Measurements from ENCODE around the gene KATNA1. TPM values are rescaled to one million over a fixed set of nuclear protein-coding genes. Genes with fewer than 3 reads are reported as not detected.
A peak's percentile ranks its signal among the peaks of the same experiment; 100 is the strongest.

The KATNA1 gene
- total RNA-seq, 2 experiments from 2014 or later = 27.2 to 28.6 TPM

DNA sequence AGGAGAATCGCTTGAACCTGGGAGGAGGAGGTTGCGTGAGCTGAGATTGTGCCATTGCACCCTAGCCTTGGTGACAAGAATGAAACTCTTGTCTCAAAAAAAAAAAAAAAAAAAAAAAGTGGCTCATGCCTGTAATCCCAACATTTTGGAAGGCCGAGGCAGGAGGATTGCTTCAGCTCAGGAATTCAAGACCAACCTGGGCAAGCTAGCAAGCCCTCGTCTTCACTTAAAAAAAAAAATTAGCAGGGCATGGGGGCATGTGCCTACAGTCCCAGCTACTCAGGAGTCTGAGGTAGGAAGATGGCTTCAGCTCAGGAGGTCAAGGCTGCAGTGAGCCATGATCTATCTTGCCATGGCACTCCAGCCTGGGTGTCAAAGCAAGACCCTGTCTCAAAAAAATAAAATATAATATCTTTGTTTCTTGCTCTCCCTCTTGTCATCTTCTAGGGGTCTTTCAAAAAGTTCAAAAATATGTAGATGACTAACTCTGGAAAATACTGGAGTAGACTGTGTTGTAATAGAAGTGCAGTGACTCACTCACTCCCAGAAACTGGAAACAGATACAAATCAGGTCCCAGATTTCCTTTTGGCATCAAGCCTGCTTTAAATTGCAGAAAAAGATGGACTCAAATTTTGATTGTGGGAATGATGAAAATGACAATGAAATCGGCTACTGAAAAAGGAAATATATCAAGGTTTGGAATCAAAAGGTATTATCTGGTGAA, 85.1 kb downstream of the KATNA1 start:
- POLR2A ChIA-PET = interaction anchor here (0.9 to 2.9 kb wide), 2 partner anchors 17 to 18 kb away, joined by 3 to 18 read pairs; partner anchors contain the start of gene PPIL4
- H3K4me1 Mint-ChIP-seq (ENCODE audit: low read depth) = peaks cover 24% of the 10 kb centered on the region
- H3K36me3 Mint-ChIP-seq (ENCODE audit: low read depth) = no peaks in the 10 kb centered on the region
- DNase-seq = no peak
- no peak overlapping the region for H3K27ac Mint-ChIP-seq
- no peak for ATAC-seq
- CTCF ChIA-PET = interaction anchor here (0.8 to 3.6 kb wide), 3 partner anchors 13 to 17 kb away, joined by 3 to 16 read pairs (median 11); partner anchors contain the start of gene PPIL4
- H3K27me3 Mint-ChIP-seq (ENCODE audit: low read depth) = peaks cover 14% of the 10 kb centered on the region
- no peak overlapping the region for H3K4me3 Mint-ChIP-seq
- no peaks in the 10 kb centered on the region for H3K9me3 Mint-ChIP-seq (ENCODE audit: insufficient read depth)

DNA sequence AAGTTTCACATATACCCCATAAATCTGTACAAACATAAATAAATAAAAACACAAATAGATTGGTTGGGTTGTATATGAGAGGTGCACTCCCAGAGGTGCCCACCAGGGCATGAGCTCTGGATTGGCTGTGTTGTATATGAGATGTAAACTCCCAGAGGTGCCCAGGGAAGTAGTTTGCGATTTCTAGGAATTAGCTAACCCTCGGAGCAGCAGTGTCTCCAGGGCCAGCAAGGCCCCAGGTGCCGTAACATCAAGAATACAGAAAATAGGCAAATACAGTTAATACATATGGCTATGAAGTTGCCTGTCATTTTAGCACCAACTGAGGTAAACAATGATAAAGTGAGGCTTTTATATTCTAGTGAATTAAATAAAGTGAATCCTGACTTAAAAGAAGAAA, 87.8 kb downstream of the KATNA1 start:
- ChIA-PET POLR2A (no interaction called here), CTCF (interaction anchor here (1.0 to 3.6 kb wide), 6 partner anchors 10 to 37 kb away, joined by 4 to 21 read pairs (median 5); partner anchors contain the start of gene PPIL4)
- ATAC-seq (peak; percentile 28), DNase-seq (peak; percentile 36)
- Mint-ChIP-seq H3K27ac (no peak overlapping the region), H3K27me3 (ENCODE audit: low read depth) (peaks cover 31% of the 10 kb centered on the region), H3K4me1 (ENCODE audit: low read depth) (peaks cover 7% of the 10 kb centered on the region), H3K9me3 (ENCODE audit: insufficient read depth) (no peaks in the 10 kb centered on the region), H3K4me3 (no peak overlapping the region), H3K36me3 (ENCODE audit: low read depth) (no peaks in the 10 kb centered on the region)

DNA sequence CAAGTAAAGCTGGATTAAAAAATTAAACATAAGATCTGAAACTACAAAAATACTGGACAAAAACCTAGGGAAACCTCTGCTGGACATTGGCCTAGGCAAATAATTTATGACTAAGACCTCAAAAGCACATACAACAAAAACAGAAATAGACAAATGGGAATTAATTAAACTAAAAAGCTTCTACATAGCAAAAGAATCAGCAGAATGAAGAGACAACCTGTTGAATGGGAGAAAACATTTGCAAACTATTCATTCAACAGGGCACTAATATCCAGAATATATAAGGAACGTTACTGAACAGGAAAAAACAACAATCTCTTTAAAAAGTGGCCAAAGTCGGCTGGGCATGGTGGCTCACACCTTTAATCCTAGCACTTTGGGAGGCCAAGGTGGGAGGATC, 89.1 kb downstream of the KATNA1 start:
- H3K27ac Mint-ChIP-seq = no peak overlapping the region
- H3K9me3 Mint-ChIP-seq (ENCODE audit: insufficient read depth) = no peaks in the 10 kb centered on the region

DNA sequence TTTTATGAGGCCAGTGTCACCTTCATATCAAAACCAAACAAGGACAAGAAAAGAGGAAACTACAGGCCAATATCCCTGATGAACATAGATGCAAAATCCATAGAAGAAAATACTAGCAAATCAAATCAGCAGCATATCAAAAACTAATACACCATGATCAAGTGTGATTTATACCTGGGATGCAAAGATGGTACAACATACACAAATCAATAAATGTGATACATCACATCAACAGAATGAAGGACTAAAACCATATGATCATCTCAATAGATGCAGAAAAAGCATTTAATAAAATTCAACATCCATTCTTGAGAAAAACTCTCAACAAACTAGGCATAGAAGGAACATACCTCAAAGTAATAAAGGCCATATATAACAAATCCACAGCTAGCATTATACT, 90.5 kb downstream of the KATNA1 start:
- ChIA-PET CTCF (interaction anchor here (3.6 kb wide), 1 partner anchor 12 kb away, joined by 21 read pairs; the partner anchor contains the start of gene PPIL4), POLR2A (interaction anchor here (0.7 kb wide), 1 partner anchor 248 kb away, joined by 3 read pairs; no protein-coding TSS in a partner anchor)
- no peak overlapping the region for H3K4me3 Mint-ChIP-seq
- H3K36me3 Mint-ChIP-seq (ENCODE audit: low read depth) = no peaks in the 10 kb centered on the region
- H3K4me1 Mint-ChIP-seq (ENCODE audit: low read depth) = no peaks in the 10 kb centered on the region
- H3K27me3 Mint-ChIP-seq (ENCODE audit: low read depth) = peaks cover 45% of the 10 kb centered on the region
- ATAC-seq (no peak), DNase-seq (no peak)
- no peaks in the 10 kb centered on the region for H3K9me3 Mint-ChIP-seq (ENCODE audit: insufficient read depth)
- H3K27ac Mint-ChIP-seq = no peak overlapping the region

More for the DNA sequence above, 89.1 kb downstream of the KATNA1 start:
- no peak for ATAC-seq
- ChIA-PET POLR2A (interaction anchor here (0.6 kb wide), 1 partner anchor 89 kb away, joined by 3 read pairs; no protein-coding TSS in a partner anchor), CTCF (interaction anchor here (2.0 to 3.6 kb wide), 2 partner anchors 13 to 36 kb away, joined by 5 to 21 read pairs; partner anchors contain the start of gene PPIL4)
- H3K4me3 Mint-ChIP-seq = no peak overlapping the region
- H3K27me3 Mint-ChIP-seq (ENCODE audit: low read depth) = peaks cover 40% of the 10 kb centered on the region
- H3K4me1 Mint-ChIP-seq (ENCODE audit: low read depth) = no peaks in the 10 kb centered on the region
- H3K36me3 Mint-ChIP-seq (ENCODE audit: low read depth) = no peaks in the 10 kb centered on the region
- no peak for DNase-seq

DNA sequence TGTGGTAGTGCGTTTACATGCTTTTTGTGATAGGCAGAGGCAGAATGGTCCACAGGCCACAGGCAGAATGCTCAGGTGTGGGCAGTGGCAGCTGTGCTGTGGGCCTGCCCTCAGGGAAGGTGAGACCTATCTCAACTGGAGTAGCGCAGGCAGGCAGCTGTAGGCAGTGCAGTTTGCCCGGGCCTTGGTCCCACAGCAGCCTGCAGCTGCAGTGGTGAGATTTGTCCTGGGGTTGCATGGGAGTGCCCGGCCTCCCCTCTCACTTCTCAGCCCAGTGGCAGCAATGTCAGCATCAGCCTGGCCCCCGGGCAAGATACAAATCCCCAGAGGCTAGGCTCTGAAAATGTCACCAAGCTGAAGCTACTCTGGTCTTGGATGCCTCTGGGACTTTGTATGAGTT, 96.6 kb downstream of the KATNA1 start:
- Mint-ChIP-seq H3K27me3 (ENCODE audit: low read depth) (peaks cover 27% of the 10 kb centered on the region), H3K27ac (no peak overlapping the region), H3K4me3 (no peak overlapping the region), H3K36me3 (ENCODE audit: low read depth) (no peaks in the 10 kb centered on the region), H3K4me1 (ENCODE audit: low read depth) (peaks cover 7% of the 10 kb centered on the region), H3K9me3 (ENCODE audit: insufficient read depth) (no peaks in the 10 kb centered on the region)
- ATAC-seq (no peak), DNase-seq (no peak)
- ChIA-PET POLR2A (no interaction called here), CTCF (interaction anchor here (1.4 to 3.3 kb wide), 2 partner anchors 9 to 13 kb away, joined by 7 to 14 read pairs; partner anchors contain the start of gene GINM1)

DNA sequence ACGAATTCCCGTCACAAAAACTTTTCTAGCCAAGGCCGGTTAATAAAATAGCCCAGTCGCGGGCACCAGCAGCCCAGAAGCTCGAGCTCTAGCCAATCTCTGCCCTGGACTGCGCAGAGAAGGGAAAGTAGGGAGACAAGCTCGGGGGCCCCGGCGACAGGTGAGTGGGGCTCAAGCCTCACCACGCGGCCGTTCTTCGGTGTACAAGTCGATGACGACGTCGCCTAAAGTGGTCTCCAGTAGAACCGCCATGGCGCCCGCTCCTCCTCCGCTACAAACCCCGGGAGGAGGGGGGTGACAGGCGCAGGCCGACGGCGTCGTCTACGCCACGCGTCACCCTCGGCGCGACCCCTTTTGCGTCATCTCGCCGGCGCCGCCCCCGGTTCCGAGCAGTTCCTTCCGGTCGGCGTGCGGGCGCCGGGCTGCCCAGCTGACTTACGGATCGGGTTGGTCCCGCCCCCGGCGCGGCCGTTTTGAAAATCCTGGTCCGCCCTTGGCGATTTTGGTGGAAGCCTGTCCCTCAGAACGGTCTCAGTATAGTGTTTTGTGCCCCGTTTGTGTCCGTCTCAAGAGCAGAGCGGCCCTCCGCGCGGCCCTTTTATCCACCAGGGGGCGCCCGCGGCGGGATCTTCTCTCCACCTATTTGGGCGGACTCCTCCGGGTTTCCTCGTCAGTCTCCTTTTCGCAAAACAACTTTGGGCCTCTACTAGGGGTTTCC, 102.6 kb downstream of the KATNA1 start, which contains the start of gene PPIL4:
Gene PPIL4 (minus strand): TSS at position 290 of the 718 bp plus-strand sequence. CDS start 38 bp downstream, at position 252.
- Mint-ChIP-seq H3K4me3 (peak within 1 kb of the TSS; percentile 92), H3K27ac (peak within 1 kb of the TSS; percentile 97), H3K27me3 (ENCODE audit: low read depth) (peaks cover 5% of the 10 kb centered on the region), H3K36me3 (ENCODE audit: low read depth) (peaks cover under 1% of the 10 kb centered on the region), H3K9me3 (ENCODE audit: insufficient read depth) (no peaks in the 10 kb centered on the region), H3K4me1 (ENCODE audit: low read depth) (peaks cover 30% of the 10 kb centered on the region)
- ATAC-seq = peak; percentile 84
- CTCF ChIA-PET = interaction anchor here (0.6 to 3.0 kb wide), 18 partner anchors 10 to 514 kb away, joined by 3 to 21 read pairs (median 4); partner anchors contain the start of gene GINM1
- POLR2A ChIA-PET = interaction anchor here (0.7 to 3.5 kb wide), 14 partner anchors 9 to 512 kb away, joined by 3 to 18 read pairs (median 6); partner anchors contain the start of genes GINM1, LATS1, PCMT1 and ZC3H12D
- DNase-seq = peak; percentile 97

DNA sequence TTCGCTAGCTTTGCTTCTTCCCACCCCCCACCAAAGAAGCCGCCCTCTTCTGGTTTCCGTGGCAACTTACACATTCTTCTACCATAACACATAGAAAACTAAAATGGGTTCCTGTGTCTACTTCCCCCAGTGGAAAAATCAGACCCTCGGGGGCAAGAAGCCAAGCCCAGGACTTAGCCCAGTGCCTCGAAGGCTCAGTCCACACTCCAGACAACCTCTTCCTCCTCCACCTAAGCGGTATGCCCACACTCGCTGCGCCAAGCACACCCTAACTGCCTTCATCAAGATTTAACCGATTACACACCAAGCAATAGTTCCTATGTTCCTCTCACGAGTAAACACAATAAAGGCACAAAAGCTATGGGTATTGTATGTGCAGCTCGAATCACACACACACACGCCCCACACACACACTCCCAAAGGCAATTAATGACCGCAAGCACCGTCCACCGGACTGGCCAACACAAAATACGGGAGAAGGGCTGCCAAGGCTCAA, 103.2 kb downstream of the KATNA1 start:
- ATAC-seq (peak; percentile 49), DNase-seq (peak; percentile 79)
- CTCF ChIA-PET = interaction anchor here (0.6 to 3.0 kb wide), 19 partner anchors 10 to 514 kb away, joined by 3 to 21 read pairs (median 4); partner anchors contain the start of gene GINM1
- Mint-ChIP-seq H3K27ac (peak overlapping the region; percentile 97), H3K4me3 (peak overlapping the region; percentile 92), H3K27me3 (ENCODE audit: low read depth) (peaks cover 5% of the 10 kb centered on the region), H3K4me1 (ENCODE audit: low read depth) (peaks cover 30% of the 10 kb centered on the region), H3K9me3 (ENCODE audit: insufficient read depth) (no peaks in the 10 kb centered on the region), H3K36me3 (ENCODE audit: low read depth) (peaks cover 3% of the 10 kb centered on the region)
- POLR2A ChIA-PET = interaction anchor here (0.7 to 3.5 kb wide), 14 partner anchors 9 to 512 kb away, joined by 3 to 18 read pairs (median 6); partner anchors contain the start of genes GINM1, LATS1, PCMT1 and ZC3H12D

Other genes with a start within 250 kb of the KATNA1 start
- 10 to 100 TPM; 10.1 TPM for gene SUMO4, start 248.5 kb downstream of the KATNA1 start, total RNA-seq
- gene ZC3H12D, start 163.7 kb downstream of the KATNA1 start, total RNA-seq = 1 to 10 TPM; 6.0 to 6.1 TPM
- 10 to 100 TPM; 17.4 to 18.5 TPM for gene PPIL4, start 102.7 kb downstream of the KATNA1 start, total RNA-seq
- 10 to 100 TPM; 17.8 to 18.6 TPM for gene GINM1, start 82.3 kb downstream of the KATNA1 start, total RNA-seq
- gene LATS1, start 69.4 kb upstream of the KATNA1 start, total RNA-seq = 10 to 100 TPM; 33.2 to 33.9 TPM
- gene NUP43, start 97.8 kb upstream of the KATNA1 start, total RNA-seq = 10 to 100 TPM; 67.7 to 69.4 TPM
- 100 to 1,000 TPM; 102 to 104 TPM for gene PCMT1, start 101.0 kb upstream of the KATNA1 start, total RNA-seq
- gene LRP11, start 215.6 kb upstream of the KATNA1 start, total RNA-seq = 1 to 10 TPM; 1.4 to 2.2 TPM
- gene RAET1E, start 249.4 kb upstream of the KATNA1 start, total RNA-seq = not detected

Measured in activated CD8-positive, alpha-beta T cell treated with anti-CD3 and anti-CD28 coated beads, Interleukin-2, amount 10 ng/mL, durations not matched to agents 7 days and 5 days (primary cell).